Stimulated activated CD8-positive, alpha-beta memory T cell treated with anti-CD3 and anti-CD28 coated beads, Interleukin-12 subunit alpha, Interleukin-12 subunit beta, amount 100 ng/mL, for 1 hour (primary cell): Measurements from ENCODE around the gene ATP10A.
"Not testable (repeated sequence)": the region's sequence is repeated elsewhere in the genome, so short reads cannot be mapped to it uniquely, and the experiment has no call there.

ENCODE experiments used
- DNase-seq: peaks from one replicate; pipeline ENCODE4 v3.0.0-alpha.2; 2020; ENCODE audit warnings: low read depth

ATP10A gene

GRCh38 chr15:25770618-25771337 is 92.3 kb downstream of the ATP10A start:
- no peak for DNase-seq

GRCh38 chr15:25770031-25770430 is 93.1 kb downstream of the ATP10A start:
- no peak for DNase-seq

GRCh38 chr15:25768271-25768670 is 94.9 kb downstream of the ATP10A start:
- no peak for DNase-seq

- DNase-seq = no peak
Observed at GRCh38 chr15:25767356-25768151, 95.6 kb downstream of the ATP10A start.

GRCh38 chr15:25766417-25766816 is 96.7 kb downstream of the ATP10A start:
- DNase-seq = no peak

GRCh38 chr15:25764980-25765735 is 98.0 kb downstream of the ATP10A start:
- DNase-seq = no peak

GRCh38 chr15:25763954-25764353 is 99.2 kb downstream of the ATP10A start:
- no peak for DNase-seq

GRCh38 chr15:25763331-25763751 is 99.8 kb downstream of the ATP10A start:
- no peak for DNase-seq

GRCh38 chr15:25761971-25762662 is 101.0 kb downstream of the ATP10A start:
- no peak for DNase-seq

GRCh38 chr15:25759421-25759820 is 103.7 kb downstream of the ATP10A start:
- no peak for DNase-seq

GRCh38 chr15:25758612-25759011 is 104.5 kb downstream of the ATP10A start:
- not testable (repeated sequence) for DNase-seq

- DNase-seq = no peak
Observed at GRCh38 chr15:25743548-25744275, 119.4 kb downstream of the ATP10A start.

- DNase-seq = no peak
Observed at GRCh38 chr15:25742776-25743547, 120.2 kb downstream of the ATP10A start.

GRCh38 chr15:25742041-25742730 is 120.9 kb downstream of the ATP10A start:
- no peak for DNase-seq

GRCh38 chr15:25741256-25741580 is 121.9 kb downstream of the ATP10A start:
- DNase-seq = no peak

- DNase-seq = no peak
Observed at GRCh38 chr15:25740383-25741255, 122.5 kb downstream of the ATP10A start.

GRCh38 chr15:25739687-25740121 is 123.4 kb downstream of the ATP10A start:
- DNase-seq = peak; percentile 8

- DNase-seq = no peak
Observed at GRCh38 chr15:25738171-25738965, 124.8 kb downstream of the ATP10A start.
